Measurements from ENCODE around the gene RPUSD1. TPM values are rescaled to one million over a fixed set of nuclear protein-coding genes. Genes with fewer than 3 reads are reported as not detected.
A peak's percentile ranks its signal among the peaks of the same experiment; 100 is the strongest.
"Not testable (repeated sequence)": the region's sequence is repeated elsewhere in the genome, so short reads cannot be mapped to it uniquely, and the experiment has no call there.

The RPUSD1 gene
- total RNA-seq, 1 experiment from 2014 or later: 45.1 TPM

DNA sequence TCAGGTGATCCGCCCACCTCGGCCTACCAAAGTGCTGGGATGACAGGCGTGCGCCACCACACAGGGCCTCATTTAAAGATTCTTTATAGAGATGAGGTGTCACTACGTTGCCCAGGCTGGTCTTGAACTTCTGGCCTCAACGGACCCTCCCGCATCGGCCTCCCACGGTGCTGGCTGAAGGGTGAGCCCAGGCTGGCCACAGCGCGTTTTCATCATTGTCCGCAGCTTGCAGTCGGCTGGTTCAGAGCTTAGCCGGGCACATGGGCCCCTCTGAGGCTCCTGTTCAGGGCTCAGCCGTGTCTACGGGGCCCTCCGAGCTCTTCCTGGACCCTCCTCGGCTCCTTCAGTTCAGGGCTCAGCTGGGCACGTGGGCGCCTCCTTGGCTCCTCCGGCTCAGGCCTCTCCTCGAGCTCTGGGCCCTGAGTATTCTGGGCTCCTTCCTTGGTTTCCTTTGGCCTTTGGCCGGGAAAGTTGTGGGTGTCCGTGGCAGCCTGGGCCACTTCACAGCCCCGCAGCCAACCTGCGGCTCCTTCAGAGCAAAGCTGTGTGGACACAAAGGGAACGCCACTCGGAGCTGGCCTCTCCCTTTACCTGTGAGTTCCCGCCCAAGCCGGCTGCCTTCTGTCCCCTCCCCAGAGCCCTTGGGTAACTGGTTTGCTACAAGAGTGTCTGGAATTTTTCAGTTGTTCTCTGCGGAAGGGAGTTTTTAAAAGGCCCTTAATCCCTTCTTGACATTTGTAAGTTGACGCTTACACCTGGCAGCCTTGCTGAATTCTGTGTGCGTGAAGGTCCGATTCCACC, 28.9 kb downstream of the RPUSD1 start:
- 0 out of 2 replicates have a peak, but pooled peaks have one; percentile 16 for ATAC-seq
- no peaks in the 10 kb centered on the region; the same call in 1 of the 2 replicates for H3K36me3 Mint-ChIP-seq
- peaks cover 6% of the 10 kb centered on the region; the same call in 1 of the 2 replicates for H3K27me3 Mint-ChIP-seq (ENCODE audit: low read depth)
- peaks cover 5% of the 10 kb centered on the region for H3K9me3 Mint-ChIP-seq
- H3K27ac Mint-ChIP-seq: peak overlapping the region; percentile 49; the same call in 1 of the 2 replicates
- DNase-seq (ENCODE audit: low spot score): no peak
- TF ChIP-seq JAZF1 (CRISPR knock-in tag; IDR thresholded peaks at IDR 0.05) (no peak), SMAD4 (CRISPR knock-in tag; IDR thresholded peaks at IDR 0.05) (no peak), MAX (CRISPR knock-in tag; IDR thresholded peaks at IDR 0.05) (no peak), ZNF232 (CRISPR knock-in tag; IDR thresholded peaks at IDR 0.05) (no peak), ZNF396 (CRISPR knock-in tag; IDR thresholded peaks at IDR 0.05; ENCODE audit: borderline replicate concordance) (no peak), CBFB (CRISPR knock-in tag; IDR thresholded peaks at IDR 0.05; ENCODE audit: low read depth) (no peak), CREM (CRISPR knock-in tag; IDR thresholded peaks at IDR 0.05) (no peak)
- no peak overlapping the region for H3K4me3 Mint-ChIP-seq
- ChIA-PET CTCF (interaction anchor here (0.9 to 1.6 kb wide), 6 partner anchors 14 to 48 kb away, joined by 3 to 4 read pairs (median 4); partner anchors contain the start of gene CIAO3), POLR2A (no interaction called here)
- no peaks in the 10 kb centered on the region for H3K4me1 Mint-ChIP-seq

DNA sequence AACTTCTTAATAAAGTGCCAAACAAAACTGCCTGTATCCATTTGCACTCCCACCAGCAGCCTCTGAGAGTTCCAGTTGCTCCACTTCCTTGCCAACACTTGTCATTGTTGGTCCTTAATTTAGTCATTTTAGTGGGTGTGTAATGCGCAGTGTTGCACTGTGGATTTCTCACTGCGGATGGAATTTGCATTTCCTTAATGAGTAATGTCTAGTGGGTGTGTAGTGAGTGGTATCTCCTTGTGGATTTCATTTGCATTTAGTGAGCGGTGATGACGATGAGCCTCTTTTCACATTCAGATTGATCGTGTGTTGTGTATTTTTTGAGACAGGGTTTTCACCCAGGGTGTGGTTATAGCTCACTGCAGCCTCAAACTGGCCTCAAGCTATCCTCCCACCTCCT, 31.8 kb downstream of the RPUSD1 start:
- DNase-seq (ENCODE audit: low spot score) (no peak), ATAC-seq (no peak)
- POLR2A ChIA-PET: no interaction called here
- peaks cover 16% of the 10 kb centered on the region for H3K4me1 Mint-ChIP-seq
- CTCF ChIA-PET: no interaction called here
- peaks cover 5% of the 10 kb centered on the region for H3K9me3 Mint-ChIP-seq
- no peak overlapping the region for H3K27ac Mint-ChIP-seq
- H3K4me3 Mint-ChIP-seq: no peak overlapping the region
- peaks cover 6% of the 10 kb centered on the region; the same call in 1 of the 2 replicates for H3K27me3 Mint-ChIP-seq (ENCODE audit: low read depth)
- no peaks in the 10 kb centered on the region; the same call in 1 of the 2 replicates for H3K36me3 Mint-ChIP-seq
- no peak for TF ChIP-seq ZNF232 (CRISPR knock-in tag; IDR thresholded peaks at IDR 0.05)

DNA sequence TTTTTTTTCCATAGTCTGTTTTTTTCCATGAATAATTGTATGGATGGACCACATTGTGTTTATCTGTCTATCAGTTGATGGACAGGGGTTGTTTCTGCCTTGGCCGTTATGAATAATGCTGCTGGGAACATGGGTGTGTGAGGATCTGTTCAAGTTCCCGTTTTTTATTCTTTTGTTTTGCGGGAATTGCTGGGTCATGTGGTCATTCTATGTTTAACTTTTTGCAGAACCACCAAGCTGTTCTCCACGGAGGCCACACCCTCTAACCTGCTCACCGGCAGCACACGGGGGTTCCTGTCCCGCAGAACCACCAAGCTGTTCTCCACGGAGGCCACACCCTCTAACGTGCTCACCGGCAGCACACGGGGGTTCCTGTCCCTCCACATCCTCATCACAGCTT, 33.5 kb downstream of the RPUSD1 start:
- no peak overlapping the region for H3K4me3 Mint-ChIP-seq
- no peaks in the 10 kb centered on the region; the same call in 1 of the 2 replicates for H3K36me3 Mint-ChIP-seq
- POLR2A ChIA-PET: interaction anchor here (0.6 kb wide), 1 partner anchor 369 kb away, joined by 3 read pairs; no protein-coding TSS in a partner anchor
- TF ChIP-seq STAT6 (CRISPR knock-in tag; conservative IDR thresholded peaks at IDR 0.05; ENCODE audit: low read depth) (no peak), EMX1 (CRISPR knock-in tag; IDR thresholded peaks at IDR 0.05) (no peak), ZBTB21 (CRISPR knock-in tag; IDR thresholded peaks at IDR 0.05; ENCODE audit: borderline replicate concordance) (no peak), E2F4 (CRISPR knock-in tag; IDR thresholded peaks at IDR 0.05; ENCODE audit: borderline replicate concordance, low read depth) (no peak), GABPB1 (CRISPR knock-in tag; IDR thresholded peaks at IDR 0.05) (no peak), TCF7 (CRISPR knock-in tag; IDR thresholded peaks at IDR 0.05; ENCODE audit: low read depth) (no peak), NR3C1 (CRISPR knock-in tag; conservative IDR thresholded peaks at IDR 0.05; ENCODE audit: low read depth) (no peak), HMGXB4 (CRISPR knock-in tag; IDR thresholded peaks at IDR 0.05) (no peak), OVOL2 (CRISPR knock-in tag; IDR thresholded peaks at IDR 0.05; ENCODE audit: borderline replicate concordance) (no peak), ZNF263 (CRISPR knock-in tag; IDR thresholded peaks at IDR 0.05; ENCODE audit: low read depth) (no peak), ZNF423 (CRISPR knock-in tag; IDR thresholded peaks at IDR 0.05) (no peak)
- H3K4me1 Mint-ChIP-seq: peaks cover 28% of the 10 kb centered on the region
- DNase-seq (ENCODE audit: low spot score) (no peak), ATAC-seq (no peak)
- H3K9me3 Mint-ChIP-seq: peaks cover 5% of the 10 kb centered on the region
- CTCF ChIA-PET: no interaction called here
- no peak overlapping the region for H3K27ac Mint-ChIP-seq
- peaks cover 6% of the 10 kb centered on the region; the same call in 1 of the 2 replicates for H3K27me3 Mint-ChIP-seq (ENCODE audit: low read depth)

GRCh38 chr16:754121-754607, 34.0 kb downstream of the RPUSD1 start:
- CTCF ChIA-PET; H3K27me3 Mint-ChIP-seq (ENCODE audit: low read depth); H3K9me3 Mint-ChIP-seq; H3K36me3 Mint-ChIP-seq; H3K4me3 Mint-ChIP-seq; ATAC-seq; DNase-seq (ENCODE audit: low spot score); H3K27ac Mint-ChIP-seq: not testable (repeated sequence)
- peaks cover 28% of the 10 kb centered on the region for H3K4me1 Mint-ChIP-seq
- POLR2A ChIA-PET: interaction anchor here (0.7 kb wide), 1 partner anchor 47 kb away, joined by 4 read pairs; no protein-coding TSS in a partner anchor
